ENCODE results near the gene MGAT4A. TPM values are rescaled to one million over a fixed set of nuclear protein-coding genes. Genes with fewer than 3 reads are reported as not detected.
A peak's percentile ranks its signal among the peaks of the same experiment; 100 is the strongest.

The MGAT4A gene
- total and polyA plus RNA-seq, 9 donors: 3.0 to 7.5 (median 3.9) TPM

DNA sequence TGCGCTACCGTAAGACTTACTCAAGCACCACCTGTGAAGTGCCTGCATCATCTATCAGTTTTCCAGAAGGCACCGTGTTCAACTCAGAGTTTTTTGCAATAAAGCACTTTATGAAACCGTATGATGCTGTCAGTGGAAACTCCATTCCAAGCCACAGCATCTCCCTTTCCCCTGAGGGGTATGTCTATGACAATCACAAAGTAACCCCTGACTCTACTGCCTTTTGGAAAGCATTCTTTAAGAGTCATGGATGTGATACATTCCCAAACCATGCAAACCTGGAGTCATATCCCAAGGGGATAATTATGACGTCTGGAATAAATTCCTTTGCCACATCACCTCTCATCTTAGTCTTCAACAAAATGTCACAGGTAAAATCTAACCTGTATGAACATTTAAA, 83.3 kb downstream of the MGAT4A start:
- Histone ChIP-seq H3K4me3 (ENCODE audit: low read length) (no peak overlapping the region), H3K4me1 (ENCODE audit: control insufficient read depth, insufficient read depth, low read length) (no peaks in the 10 kb centered on the region), H3K27ac (ENCODE audit: low read length) (no peak overlapping the region), H3K36me3 (ENCODE audit: control insufficient read depth, insufficient read depth, low read length) (no peaks in the 10 kb centered on the region), H3K27me3 (ENCODE audit: control insufficient read depth, insufficient read depth, low read length) (no peaks in the 10 kb centered on the region), H3K9me3 (replicated peaks; ENCODE audit: control insufficient read depth, low read depth, low read length) (no peaks in the 10 kb centered on the region)
- no peak for DNase-seq
- 93% methylated on average over 3 of the region's 5 CpGs for WGBS (ENCODE audit: insufficient coverage)

DNA sequence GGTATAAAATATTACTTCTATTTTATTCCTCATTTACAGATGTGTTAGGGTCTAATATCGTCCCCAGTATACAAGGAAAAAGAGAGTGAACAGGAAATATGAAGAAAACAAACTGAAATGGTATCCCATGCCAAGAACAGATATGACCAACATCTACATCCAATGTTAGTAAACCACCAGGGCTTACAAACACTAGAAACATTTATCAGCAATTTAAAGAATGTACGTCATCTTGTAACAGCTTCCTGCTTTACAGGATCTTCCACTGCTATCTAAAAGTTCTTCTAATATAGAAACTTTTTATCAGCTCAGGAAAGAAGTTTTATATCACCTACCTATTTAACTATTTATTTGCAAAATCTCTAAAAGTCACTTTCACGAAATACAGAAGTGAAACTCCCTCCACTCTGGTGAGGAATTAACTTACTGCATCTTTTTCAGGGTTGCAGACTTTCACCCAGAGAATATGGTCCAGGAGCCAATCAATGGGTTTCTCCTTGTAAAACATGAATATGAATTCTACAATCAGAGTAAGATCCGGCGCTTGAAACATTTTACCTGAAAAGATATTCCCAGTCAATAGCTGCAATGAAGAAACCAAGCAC, 87.3 kb downstream of the MGAT4A start:
- Histone ChIP-seq H3K27ac (ENCODE audit: low read length) (no peak overlapping the region), H3K4me3 (ENCODE audit: low read length) (no peak overlapping the region), H3K36me3 (ENCODE audit: control insufficient read depth, insufficient read depth, low read length) (no peaks in the 10 kb centered on the region), H3K27me3 (ENCODE audit: control insufficient read depth, insufficient read depth, low read length) (no peaks in the 10 kb centered on the region), H3K9me3 (replicated peaks; ENCODE audit: control insufficient read depth, low read depth, low read length) (no peaks in the 10 kb centered on the region), H3K4me1 (ENCODE audit: control insufficient read depth, insufficient read depth, low read length) (no peaks in the 10 kb centered on the region)
- no peak for DNase-seq
- WGBS (ENCODE audit: insufficient coverage): 80% methylated on average over 2 of the region's 5 CpGs

DNA sequence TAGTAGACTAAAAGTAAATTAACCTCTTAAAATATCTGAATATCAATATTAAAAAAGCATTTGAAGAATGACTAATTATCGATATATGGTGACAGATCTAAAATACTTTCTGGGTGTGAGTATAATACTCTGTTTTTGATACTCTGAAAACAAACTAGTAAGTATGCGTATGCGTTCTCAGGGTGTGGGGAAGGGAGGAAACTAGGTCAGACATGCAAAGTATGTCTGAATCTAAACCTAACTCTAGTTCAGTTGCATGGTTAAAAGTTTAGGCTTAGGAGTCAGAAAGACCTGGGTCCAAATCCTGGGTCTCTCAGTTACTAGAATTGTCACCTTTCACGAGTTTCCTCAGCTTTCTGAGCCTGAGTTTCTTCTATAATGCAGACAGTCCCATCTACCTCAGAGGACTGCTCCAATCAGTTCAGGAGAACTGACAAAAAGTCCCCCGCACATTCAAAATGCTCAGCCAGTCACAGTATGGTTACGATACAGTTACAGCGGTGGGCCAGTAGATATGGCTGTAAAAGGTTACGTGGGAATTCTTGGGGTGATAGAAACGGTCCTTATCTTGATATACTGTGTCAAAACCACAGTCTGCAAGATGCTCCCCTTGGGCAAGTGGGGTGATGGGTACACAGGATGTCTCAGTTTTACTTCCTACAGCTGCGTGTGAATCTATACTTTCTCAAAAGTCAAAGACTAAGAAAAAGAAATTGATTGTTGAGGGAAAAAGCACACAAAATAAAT, 93.4 kb downstream of the MGAT4A start:
- H3K4me3 ChIP-seq (ENCODE audit: low read length): no peak overlapping the region
- WGBS (ENCODE audit: insufficient coverage): 81% methylated on average over 8 of the region's 10 CpGs
- H3K27me3 ChIP-seq (ENCODE audit: control insufficient read depth, insufficient read depth, low read length): no peaks in the 10 kb centered on the region
- no peak for DNase-seq
- H3K27ac ChIP-seq (ENCODE audit: low read length): no peak overlapping the region
- no peaks in the 10 kb centered on the region for H3K9me3 ChIP-seq (replicated peaks; ENCODE audit: control insufficient read depth, low read depth, low read length)
- H3K4me1 ChIP-seq (ENCODE audit: control insufficient read depth, insufficient read depth, low read length): no peaks in the 10 kb centered on the region
- no peaks in the 10 kb centered on the region for H3K36me3 ChIP-seq (ENCODE audit: control insufficient read depth, insufficient read depth, low read length)

DNA sequence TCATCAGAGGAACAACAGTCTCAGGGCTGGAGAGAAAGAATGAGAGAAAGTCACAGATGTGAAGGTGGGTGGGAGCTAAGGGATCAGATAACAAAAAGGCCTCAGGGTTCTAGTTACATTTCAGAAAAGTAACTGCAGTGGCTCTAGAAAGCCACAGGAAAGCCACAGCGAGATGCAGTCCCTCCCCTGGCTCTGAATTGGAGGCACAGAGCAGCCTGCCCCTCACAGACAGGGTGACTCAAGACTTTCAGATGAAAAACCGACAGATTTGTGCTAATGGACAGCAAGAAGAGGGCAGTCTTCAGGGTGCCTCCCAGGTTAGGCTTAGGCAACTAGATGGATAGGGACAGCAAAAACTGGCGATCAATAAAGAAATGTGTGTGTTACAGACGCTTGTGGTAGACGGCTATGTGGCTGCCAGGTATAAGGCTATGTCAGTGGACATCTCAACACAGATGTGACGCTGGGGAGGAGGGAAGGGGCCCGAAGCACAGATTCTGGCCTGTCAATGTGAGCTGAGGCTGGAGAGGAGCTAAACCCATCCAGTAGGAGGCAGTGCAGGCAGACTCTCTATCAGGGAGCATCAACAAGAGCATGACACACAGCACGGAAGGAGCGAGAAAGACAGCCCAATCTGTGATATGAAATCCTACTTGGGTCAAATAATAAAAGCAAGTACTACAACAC, 96.4 kb downstream of the MGAT4A start:
- Histone ChIP-seq H3K36me3 (ENCODE audit: control insufficient read depth, insufficient read depth, low read length) (no peaks in the 10 kb centered on the region), H3K4me1 (ENCODE audit: control insufficient read depth, insufficient read depth, low read length) (no peaks in the 10 kb centered on the region)
- 50% methylated on average over 7 of the region's 9 CpGs for WGBS (ENCODE audit: insufficient coverage)

DNA sequence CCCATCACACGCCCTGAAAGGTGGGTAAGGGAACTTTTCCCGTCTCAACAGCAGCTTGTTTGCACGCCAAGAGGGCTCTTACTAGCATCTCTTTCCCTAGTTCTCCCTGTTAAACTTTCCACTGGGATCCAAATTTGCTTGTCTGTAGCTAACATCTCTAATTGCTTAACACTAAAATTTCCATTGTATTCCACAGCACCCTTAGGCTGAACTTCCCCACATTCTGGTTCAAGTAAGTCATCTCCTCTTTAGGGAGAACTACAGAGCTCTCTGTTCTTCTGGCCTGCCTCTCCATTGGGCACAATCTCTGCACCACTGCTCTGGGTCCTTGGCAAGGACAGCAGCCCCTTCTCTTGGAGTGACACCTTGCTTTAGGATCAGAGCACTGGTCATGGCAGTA, 98.6 kb downstream of the MGAT4A start:
- DNase-seq: no peak
- H3K9me3 ChIP-seq (replicated peaks; ENCODE audit: control insufficient read depth, low read depth, low read length): no peaks in the 10 kb centered on the region
- 75% methylated on average over 3 of the region's 3 CpGs for WGBS (ENCODE audit: insufficient coverage)
- H3K27me3 ChIP-seq (ENCODE audit: control insufficient read depth, insufficient read depth, low read length): no peaks in the 10 kb centered on the region
- H3K36me3 ChIP-seq (ENCODE audit: control insufficient read depth, insufficient read depth, low read length): no peaks in the 10 kb centered on the region
- no peak overlapping the region for H3K4me3 ChIP-seq (ENCODE audit: low read length)
- H3K27ac ChIP-seq (ENCODE audit: low read length): no peak overlapping the region
- no peaks in the 10 kb centered on the region for H3K4me1 ChIP-seq (ENCODE audit: control insufficient read depth, insufficient read depth, low read length)

More for the DNA sequence above, 96.4 kb downstream of the MGAT4A start:
- no peaks in the 10 kb centered on the region for H3K27me3 ChIP-seq (ENCODE audit: control insufficient read depth, insufficient read depth, low read length)
- H3K9me3 ChIP-seq (replicated peaks; ENCODE audit: control insufficient read depth, low read depth, low read length): no peaks in the 10 kb centered on the region
- H3K4me3 ChIP-seq (ENCODE audit: low read length): no peak overlapping the region
- no peak for DNase-seq
- no peak overlapping the region for H3K27ac ChIP-seq (ENCODE audit: low read length)

DNA sequence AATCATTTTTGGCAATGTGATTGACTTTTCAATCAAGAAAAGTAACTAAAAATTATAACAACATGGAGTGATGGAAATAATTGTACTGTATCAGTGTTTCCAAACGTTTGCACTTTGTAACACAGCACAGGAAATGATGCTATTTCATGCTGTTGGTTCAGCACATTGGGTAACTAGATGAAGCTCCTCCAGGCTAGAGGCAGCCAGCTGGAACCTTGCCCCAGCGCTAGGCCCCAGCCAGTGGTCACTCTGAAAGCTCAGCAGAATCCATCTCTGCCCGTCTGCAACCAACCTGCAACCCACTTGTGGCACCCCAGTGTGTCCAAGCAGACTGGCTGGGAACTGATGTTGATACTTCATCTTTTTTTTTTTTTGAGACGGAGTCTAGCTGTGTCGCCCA, 107.3 kb downstream of the MGAT4A start:
- no peaks in the 10 kb centered on the region for H3K9me3 ChIP-seq (replicated peaks; ENCODE audit: control insufficient read depth, low read depth, low read length)
- peaks cover 5% of the 10 kb centered on the region for H3K36me3 ChIP-seq (ENCODE audit: control insufficient read depth, insufficient read depth, low read length)
- no peaks in the 10 kb centered on the region for H3K4me1 ChIP-seq (ENCODE audit: control insufficient read depth, insufficient read depth, low read length)
- no peak overlapping the region for H3K4me3 ChIP-seq (ENCODE audit: low read length)
- WGBS (ENCODE audit: insufficient coverage): 44% methylated on average over 3 of the region's 5 CpGs
- no peak overlapping the region for H3K27ac ChIP-seq (ENCODE audit: low read length)
- H3K27me3 ChIP-seq (ENCODE audit: control insufficient read depth, insufficient read depth, low read length): no peaks in the 10 kb centered on the region
- DNase-seq: peak; percentile 33

DNA sequence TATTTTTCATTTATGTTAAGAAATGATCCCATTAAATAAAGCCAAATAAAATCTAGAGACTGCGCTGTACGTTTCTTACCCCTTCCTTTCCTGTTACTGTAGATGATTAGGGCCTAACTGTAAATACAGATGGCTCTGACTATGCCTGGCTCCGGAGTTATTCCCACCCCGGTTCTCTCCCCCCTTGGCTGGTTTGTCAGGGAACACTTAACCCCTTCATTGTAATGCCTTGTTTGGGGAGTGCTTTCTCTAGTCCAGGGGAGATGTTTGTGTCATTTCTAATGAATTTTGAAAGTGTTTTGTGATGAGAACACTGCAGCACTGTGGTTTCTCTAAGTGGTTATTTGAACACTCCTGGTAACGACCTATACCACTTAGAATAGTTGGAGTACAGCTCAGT, 113.8 kb downstream of the MGAT4A start:
- DNase-seq: no peak
- H3K36me3 ChIP-seq (ENCODE audit: control insufficient read depth, insufficient read depth, low read length): peaks cover 37% of the 10 kb centered on the region
- no peak overlapping the region for H3K4me3 ChIP-seq (ENCODE audit: low read length)
- WGBS (ENCODE audit: insufficient coverage): no CpG with 5 or more reads among the region's 5 CpGs
- no peaks in the 10 kb centered on the region for H3K4me1 ChIP-seq (ENCODE audit: control insufficient read depth, insufficient read depth, low read length)
- H3K9me3 ChIP-seq (replicated peaks; ENCODE audit: control insufficient read depth, low read depth, low read length): no peaks in the 10 kb centered on the region
- H3K27me3 ChIP-seq (ENCODE audit: control insufficient read depth, insufficient read depth, low read length): no peaks in the 10 kb centered on the region
- no peak overlapping the region for H3K27ac ChIP-seq (ENCODE audit: low read length)

DNA sequence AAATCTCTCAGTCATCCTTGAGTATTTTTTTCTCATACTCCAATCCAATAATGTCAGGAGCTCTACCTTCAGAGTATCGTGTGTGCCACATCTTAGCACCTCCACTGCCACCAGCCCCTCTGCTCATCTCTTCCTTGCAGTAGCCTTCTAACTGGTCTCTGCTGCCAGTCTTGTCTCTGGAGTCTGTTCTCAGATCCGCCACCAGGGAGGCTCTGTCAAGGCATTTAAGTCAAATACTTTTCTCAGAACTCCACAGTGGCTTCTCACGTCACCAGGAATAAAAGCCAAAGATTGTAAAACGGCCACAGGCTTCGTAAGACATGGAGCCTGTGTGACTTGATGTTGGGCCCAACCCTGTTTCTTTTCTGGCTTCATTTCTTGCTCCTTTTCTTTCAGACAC, 115.5 kb downstream of the MGAT4A start:
- no peak overlapping the region for H3K27ac ChIP-seq (ENCODE audit: low read length)
- no peaks in the 10 kb centered on the region for H3K9me3 ChIP-seq (replicated peaks; ENCODE audit: control insufficient read depth, low read depth, low read length)
- H3K36me3 ChIP-seq (ENCODE audit: control insufficient read depth, insufficient read depth, low read length): peaks cover 46% of the 10 kb centered on the region
- no peak for DNase-seq
- no peaks in the 10 kb centered on the region for H3K27me3 ChIP-seq (ENCODE audit: control insufficient read depth, insufficient read depth, low read length)
- H3K4me3 ChIP-seq (ENCODE audit: low read length): no peak overlapping the region
- WGBS (ENCODE audit: insufficient coverage): 78% methylated on average over 5 of the region's 5 CpGs
- H3K4me1 ChIP-seq (ENCODE audit: control insufficient read depth, insufficient read depth, low read length): peaks cover under 1% of the 10 kb centered on the region

DNA sequence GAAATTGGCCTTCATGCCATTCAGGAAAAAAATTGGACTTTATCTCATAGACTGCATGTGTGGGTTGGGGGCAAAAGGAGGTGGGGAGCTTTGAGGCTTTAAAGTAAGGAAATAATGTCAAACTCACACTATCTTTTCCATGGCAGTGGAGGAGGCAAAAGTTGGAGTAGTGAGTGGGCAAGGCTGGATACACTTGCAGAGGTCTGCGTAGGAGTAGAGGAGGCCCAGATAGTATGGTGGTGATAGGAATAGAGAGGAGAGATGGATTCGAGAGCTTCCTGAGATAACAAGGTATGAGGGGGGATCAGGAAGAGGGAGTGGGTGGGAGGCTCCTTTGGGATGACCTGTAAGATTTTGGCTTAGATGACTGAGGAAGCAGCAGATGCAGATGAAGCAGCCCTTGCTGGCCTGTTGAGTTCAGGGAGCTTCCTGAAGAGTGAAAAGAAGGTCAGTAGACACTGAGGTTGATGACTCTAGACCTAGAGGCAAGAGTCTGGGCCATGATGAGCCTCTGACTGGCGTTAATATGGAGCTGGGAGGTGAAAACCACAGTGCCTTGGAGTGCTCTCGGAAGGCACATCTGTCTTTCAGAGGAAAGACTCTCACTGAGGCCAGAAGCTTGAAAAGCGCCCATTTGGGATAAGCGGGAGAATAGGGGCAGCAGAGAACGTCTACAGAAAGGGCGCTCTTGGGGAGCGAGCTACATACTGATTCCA, 116.8 kb downstream of the MGAT4A start:
- H3K4me3 ChIP-seq (ENCODE audit: low read length): no peak overlapping the region
- H3K27ac ChIP-seq (ENCODE audit: low read length): no peak overlapping the region
- 93% methylated on average over 8 of the region's 9 CpGs for WGBS (ENCODE audit: insufficient coverage)
- peaks cover 11% of the 10 kb centered on the region for H3K4me1 ChIP-seq (ENCODE audit: control insufficient read depth, insufficient read depth, low read length)
- peaks cover 49% of the 10 kb centered on the region for H3K36me3 ChIP-seq (ENCODE audit: control insufficient read depth, insufficient read depth, low read length)
- H3K27me3 ChIP-seq (ENCODE audit: control insufficient read depth, insufficient read depth, low read length): no peaks in the 10 kb centered on the region
- no peaks in the 10 kb centered on the region for H3K9me3 ChIP-seq (replicated peaks; ENCODE audit: control insufficient read depth, low read depth, low read length)
- no peak for DNase-seq
